B cell (primary cell): ENCODE measurements around the gene OTOA. TPM values are rescaled to one million over a fixed set of nuclear protein-coding genes. Genes with fewer than 3 reads are reported as not detected.

Experiments
- ATAC-seq: fragments of 200-7000 bp; cut with Tn5 transposase; one replicate; pipeline ENCODE4 v1.10.0; 2021; ENCODE audit warnings: low read depth, mild to moderate bottlenecking, moderate number of reproducible peaks, moderate library complexity
- CTCF ChIA-PET: fragments of 350-600 bp; sonication (Branson Sonifier 250); formaldehyde crosslinking; loops from one replicate; lab custom pipeline; 2021; ENCODE audit warnings: antibody characterized with exemption, inconsistent platforms; lab: Charles Lee
- POLR2A ChIA-PET: fragments of 350-600 bp; sonication (Branson Sonifier 250); formaldehyde crosslinking; loops from one replicate; lab custom pipeline; 2021; ENCODE audit warnings: antibody characterized with exemption; lab: Charles Lee
- DNase-seq: peaks from one replicate; pipeline ENCODE4 v3.0.0; 2013
- H2AFZ ChIP-seq: 2 replicates; pipeline ENCODE4 v1.6.1; 2012; ENCODE audit warnings: mild to moderate bottlenecking, low read depth, low read length; ENCODE audit not compliant: insufficient read depth, poor library complexity, severe bottlenecking
- H3K27ac ChIP-seq, 2 donors: 1 replicate in 1 of 2; 2 replicates in 1 of 2; pipeline ENCODE4 v1.5.1; 2012 to 2013; ENCODE audit warnings: low read length in 2 of 2, mild to moderate bottlenecking in 2 of 2, moderate library complexity in 1 of 2
- H3K27me3 ChIP-seq, 4 experiments: fragments of 200-600 bp in 1 of 4; sonication (generic) in 1 of 4; replicated peaks in 1 of 4; 1 replicate in 2 of 4; 2 replicates in 2 of 4; pipeline versions ENCODE4 v1.6.1 to v1.7.0; 2013 to 2016; ENCODE audit warnings: low read length in 3 of 4, mild to moderate bottlenecking in 2 of 4, mixed read lengths in 1 of 4, moderate library complexity in 1 of 4; ENCODE audit not compliant: insufficient read depth in 4 of 4, control insufficient read depth in 3 of 4; ENCODE audit errors: control extremely low read depth in 1 of 4
- H3K36me3 ChIP-seq, 2 experiments: replicated peaks in 1 of 2; 1 replicate in 1 of 2; 2 replicates in 1 of 2; pipeline versions ENCODE4 v1.6.1 to v1.7.1; 2013; ENCODE audit warnings: low read length in 1 of 2; ENCODE audit not compliant: insufficient read depth in 2 of 2, control insufficient read depth in 1 of 2; ENCODE audit errors: control extremely low read depth in 1 of 2, extremely low read depth in 1 of 2
- H3K4me1 ChIP-seq, 2 donors: fragments of 200-600 bp in 1 of 2; sonication (generic) in 1 of 2; 1 replicate in 1 of 2; 2 replicates in 1 of 2; pipeline versions ENCODE4 v1.5.1 to v1.6.1; 2013 to 2017; ENCODE audit warnings: low read length in 2 of 2; ENCODE audit not compliant: control insufficient read depth in 2 of 2, insufficient read depth in 2 of 2
- H3K4me2 ChIP-seq: replicated peaks from 2 replicates; pipeline ENCODE3; 2012; ENCODE audit warnings: mild to moderate bottlenecking, low read depth, low read length; ENCODE audit not compliant: poor library complexity, severe bottlenecking
- H3K4me3 ChIP-seq, 5 experiments: fragments of 200-600 bp in 1 of 5; sonication (generic) in 1 of 5; 1 replicate in 3 of 5; 2 replicates in 2 of 5; pipeline versions ENCODE4 v1.5.1 to v1.7.0; 2011 to 2016; ENCODE audit warnings: low read length in 4 of 5, mild to moderate bottlenecking in 4 of 5, low read depth in 2 of 5, control low read depth in 1 of 5, moderate library complexity in 1 of 5; ENCODE audit not compliant: insufficient read depth in 1 of 5; ENCODE audit errors: control extremely low read depth in 1 of 5, extremely low read depth in 1 of 5
- H3K79me2 ChIP-seq: fragments of 200-600 bp; sonication (generic); one replicate; pipeline ENCODE4 v1.6.0; 2016; ENCODE audit warnings: low read length; ENCODE audit not compliant: control insufficient read depth, insufficient read depth
- H3K9ac ChIP-seq: fragments of 200-600 bp; sonication (generic); 2 replicates; pipeline ENCODE4 v1.6.1; 2017; ENCODE audit warnings: mild to moderate bottlenecking, low read length, moderate library complexity
- H3K9me3 ChIP-seq, 3 donors: one replicate each; pipeline versions ENCODE4 v1.6.1 to v1.7.1; 2013; ENCODE audit warnings: low read length in 2 of 3; ENCODE audit not compliant: control insufficient read depth in 2 of 3, insufficient read depth in 1 of 3; ENCODE audit errors: control extremely low read depth in 1 of 3
- H4K20me1 ChIP-seq: 2 replicates; pipeline ENCODE4 v1.6.0; 2012; ENCODE audit warnings: mild to moderate bottlenecking, low read length; ENCODE audit not compliant: insufficient read depth, control insufficient read depth, poor library complexity, severe bottlenecking
- H3K27ac Mint-ChIP-seq: one replicate; pipeline ENCODE4 v1.8.0; 2021; ENCODE audit warnings: mixed read lengths
- H3K27me3 Mint-ChIP-seq: one replicate; pipeline ENCODE4 v1.8.0; 2021; ENCODE audit warnings: mixed read lengths
- H3K4me1 Mint-ChIP-seq: one replicate; pipeline ENCODE4 v1.8.0; 2021; ENCODE audit warnings: mixed read lengths
- H3K4me3 Mint-ChIP-seq: one replicate; pipeline ENCODE4 v1.8.0; 2021; ENCODE audit warnings: mixed read lengths
- H3K9me3 Mint-ChIP-seq: one replicate; pipeline ENCODE4 v1.8.0; 2022; ENCODE audit warnings: mixed read lengths; ENCODE audit not compliant: insufficient read depth
- CTCF ChIP-seq: fragments of 200-600 bp; IDR thresholded peaks from one replicate; pipeline ENCODE4 v1.8.0; 2022; ENCODE audit warnings: antibody characterized with exemption, mild to moderate bottlenecking
- EZH2 ChIP-seq: IDR thresholded peaks from 2 replicates; pipeline ENCODE4 v1.6.1; 2012; ENCODE audit warnings: borderline replicate concordance, low read depth, mild to moderate bottlenecking, moderate library complexity, low read length; ENCODE audit not compliant: insufficient read depth, poor library complexity, severe bottlenecking
- WGBS: methylation state at CpG from one replicate; pipeline ENCODE4 v1.1.5; 2013; ENCODE audit warnings: missing lambda C conversion rate; ENCODE audit not compliant: insufficient coverage; 5-methylcytosine and 5-hydroxymethylcytosine counted together
- intact Hi-C: fragments of 100-400 bp; cut with micrococcal nuclease; formaldehyde crosslinking; loops from one replicate; pipeline ENCODE4 v1.10.0; 2022
- polyA plus RNA-seq: library from polyadenylated mRNA; depleted of rRNA; stranded (reverse); fragments of >200 nt; gene quantifications from 2 replicates; pipeline ENCODE4 v1.2.3, GENCODE V29; 2012
- total RNA-seq, 2 donors: library from RNA; stranded (reverse); fragments of 120-200 nt in 1 of 2; gene quantifications; 1 replicate in 1 of 2; 2 replicates in 1 of 2; pipeline versions ENCODE4 v1.2.3 to v1.2.4, GENCODE V29; 2013 to 2022

The OTOA gene
- total and polyA plus RNA-seq, 2 donors (not counting 1 experiment from before 2014, with no cell fraction given): 0.39 TPM; not detected in 1

- ATAC-seq: no peak
- H2AFZ ChIP-seq: no peak overlapping the region
- TF ChIP-seq CTCF (no peak), EZH2 (no peak)
- peak overlapping the region; percentile 53 for H3K27ac Mint-ChIP-seq
- peak overlapping the region; percentile 35 to 58 for H3K27ac ChIP-seq
- H3K79me2 ChIP-seq: peaks cover 4% of the 10 kb centered on the region
- peaks cover 0 to 5% of the 10 kb centered on the region in 2 experiments for H3K36me3 ChIP-seq
- peaks cover 0 to 6% (median 0%) of the 10 kb centered on the region in 3 donors for H3K9me3 ChIP-seq
- ChIA-PET CTCF (interaction anchor here (1.0 to 7.8 kb wide), 5 partner anchors 14 to 69 kb away, joined by 3 to 159 read pairs (median 17); no protein-coding TSS in a partner anchor), POLR2A (interaction anchor here (0.9 to 1.3 kb wide), 2 partner anchors 11 to 14 kb away, joined by 3 to 4 read pairs; no protein-coding TSS in a partner anchor)
- intact Hi-C loops: loop anchor here (5.0 kb wide), 1 partner anchor 638 kb away; the partner anchor contains the start of gene POLR3E
- no peaks in the 10 kb centered on the region for H4K20me1 ChIP-seq
- H3K4me3 ChIP-seq: no peak overlapping the region
- WGBS: no CpG with 5 or more reads among the region's 4 CpGs
- H3K9ac ChIP-seq: no peak overlapping the region
- peak overlapping the region; percentile 13 for H3K4me2 ChIP-seq
- no peak for DNase-seq
- H3K4me1 ChIP-seq: peaks cover 64 to 72% of the 10 kb centered on the region in 2 donors
- H3K27me3 Mint-ChIP-seq: no peaks in the 10 kb centered on the region
- peaks cover 73% of the 10 kb centered on the region for H3K4me1 Mint-ChIP-seq
- no peaks in the 10 kb centered on the region for H3K9me3 Mint-ChIP-seq
- H3K27me3 ChIP-seq: no peaks in the 10 kb centered on the region
- peak overlapping the region; percentile 53 for H3K4me3 Mint-ChIP-seq
Observed at GRCh38 chr16:21659124-21659523, 4.6 kb upstream of the OTOA start.

GRCh38 chr16:21664801-21665492, 1.2 kb downstream of the OTOA start:
- TF ChIP-seq EZH2 (no peak), CTCF (no peak)
- peaks cover 3% of the 10 kb centered on the region for H3K27me3 Mint-ChIP-seq
- peak overlapping the region; percentile 26 for H3K4me3 Mint-ChIP-seq
- H3K27ac ChIP-seq: no peak overlapping the region
- DNase-seq (no peak), ATAC-seq (no peak)
- no peaks in the 10 kb centered on the region for H4K20me1 ChIP-seq
- no peaks in the 10 kb centered on the region for H3K9me3 ChIP-seq
- H3K79me2 ChIP-seq: no peaks in the 10 kb centered on the region
- H3K36me3 ChIP-seq: no peaks in the 10 kb centered on the region
- intact Hi-C loops: no loop called here
- POLR2A ChIA-PET: no interaction called here
- no peak overlapping the region for H3K27ac Mint-ChIP-seq
- H3K27me3 ChIP-seq: peaks cover 0 to 9% (median 3%) of the 10 kb centered on the region in 4 experiments
- WGBS: 80% methylated on average over 6 of the region's 10 CpGs
- peak overlapping the region; percentile 93 for H3K4me2 ChIP-seq
- H3K4me1 ChIP-seq: peaks cover 26 to 34% of the 10 kb centered on the region in 2 donors
- no peak overlapping the region for H3K9ac ChIP-seq
- peaks cover 28% of the 10 kb centered on the region for H3K4me1 Mint-ChIP-seq
- H3K4me3 ChIP-seq: no peak overlapping the region
- H2AFZ ChIP-seq: no peak overlapping the region
- no peaks in the 10 kb centered on the region for H3K9me3 Mint-ChIP-seq
- CTCF ChIA-PET: interaction anchor here (0.8 to 2.9 kb wide), 6 partner anchors 8 to 44 kb away, joined by 3 to 14 read pairs (median 4); no protein-coding TSS in a partner anchor
